Measurements from ENCODE around the gene PLXNA3. TPM values are rescaled to one million over a fixed set of nuclear protein-coding genes. Genes with fewer than 3 reads are reported as not detected.

Gene PLXNA3
- total RNA-seq, 1 donor from 2014 or later, result 85.1 TPM

- H3K27me3 Mint-ChIP-seq, result no peaks in the 10 kb centered on the region
- TF ChIP-seq, protein P1, sequence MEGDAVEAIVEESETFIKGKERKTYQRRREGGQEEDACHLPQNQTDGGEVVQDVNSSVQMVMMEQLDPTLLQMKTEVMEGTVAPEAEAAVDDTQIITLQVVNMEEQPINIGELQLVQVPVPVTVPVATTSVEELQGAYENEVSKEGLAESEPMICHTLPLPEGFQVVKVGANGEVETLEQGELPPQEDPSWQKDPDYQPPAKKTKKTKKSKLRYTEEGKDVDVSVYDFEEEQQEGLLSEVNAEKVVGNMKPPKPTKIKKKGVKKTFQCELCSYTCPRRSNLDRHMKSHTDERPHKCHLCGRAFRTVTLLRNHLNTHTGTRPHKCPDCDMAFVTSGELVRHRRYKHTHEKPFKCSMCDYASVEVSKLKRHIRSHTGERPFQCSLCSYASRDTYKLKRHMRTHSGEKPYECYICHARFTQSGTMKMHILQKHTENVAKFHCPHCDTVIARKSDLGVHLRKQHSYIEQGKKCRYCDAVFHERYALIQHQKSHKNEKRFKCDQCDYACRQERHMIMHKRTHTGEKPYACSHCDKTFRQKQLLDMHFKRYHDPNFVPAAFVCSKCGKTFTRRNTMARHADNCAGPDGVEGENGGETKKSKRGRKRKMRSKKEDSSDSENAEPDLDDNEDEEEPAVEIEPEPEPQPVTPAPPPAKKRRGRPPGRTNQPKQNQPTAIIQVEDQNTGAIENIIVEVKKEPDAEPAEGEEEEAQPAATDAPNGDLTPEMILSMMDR (conservative IDR thresholded peaks at IDR 0.05), result no peak
- no peak overlapping the region for H3K27ac Mint-ChIP-seq
- H3K9me3 Mint-ChIP-seq, result no peaks in the 10 kb centered on the region
- peaks cover 14% of the 10 kb centered on the region for H3K36me3 Mint-ChIP-seq
- H3K4me1 Mint-ChIP-seq (ENCODE audit: unreplicated experiment), result no peaks in the 10 kb centered on the region
- H3K4me3 Mint-ChIP-seq, result no peak overlapping the region
- no peak for DNase-seq (ENCODE audit: extremely low spot score, unreplicated experiment)
Measured at GRCh38 chrX:154506483-154507332, 48.6 kb downstream of the PLXNA3 start.

GRCh38 chrX:154507673-154508383 lies 49.7 kb downstream of the PLXNA3 start:
- Mint-ChIP-seq H3K27me3 (no peaks in the 10 kb centered on the region), H3K27ac (no peak overlapping the region), H3K4me1 (ENCODE audit: unreplicated experiment) (no peaks in the 10 kb centered on the region), H3K9me3 (no peaks in the 10 kb centered on the region), H3K36me3 (peaks cover 14% of the 10 kb centered on the region), H3K4me3 (no peak overlapping the region)
- TF ChIP-seq, protein P1 (conservative IDR thresholded peaks at IDR 0.05), result no peak
- DNase-seq (ENCODE audit: extremely low spot score, unreplicated experiment), result no peak

DNA sequence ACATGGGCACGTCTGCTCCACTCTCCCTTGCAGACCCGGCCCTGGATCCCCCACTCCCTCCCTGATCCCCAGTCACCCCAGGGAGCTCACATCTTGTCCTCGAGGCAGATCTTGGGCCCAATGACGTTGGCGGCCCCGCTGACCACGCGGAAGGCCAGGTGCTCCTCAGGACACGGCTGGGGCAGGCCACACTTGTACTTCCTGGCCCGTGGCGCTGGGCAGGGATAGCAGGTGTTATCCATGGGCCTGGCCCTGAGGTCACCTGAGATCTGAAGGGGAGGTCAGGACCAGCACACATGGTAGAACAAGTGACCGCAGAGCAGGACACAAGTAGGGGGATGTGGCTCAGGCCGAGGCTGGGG lies 50.3 kb downstream of the PLXNA3 start:
- TF ChIP-seq, protein P1 (conservative IDR thresholded peaks at IDR 0.05), result no peak
- Mint-ChIP-seq H3K27ac (no peak overlapping the region), H3K36me3 (peaks cover 14% of the 10 kb centered on the region), H3K27me3 (no peaks in the 10 kb centered on the region), H3K4me1 (ENCODE audit: unreplicated experiment) (no peaks in the 10 kb centered on the region), H3K4me3 (no peak overlapping the region), H3K9me3 (no peaks in the 10 kb centered on the region)
- no peak for DNase-seq (ENCODE audit: extremely low spot score, unreplicated experiment)

GRCh38 chrX:154509455-154509854 lies 51.4 kb downstream of the PLXNA3 start:
- H3K4me3 Mint-ChIP-seq, result no peak overlapping the region
- no peak for DNase-seq (ENCODE audit: extremely low spot score, unreplicated experiment)
- no peaks in the 10 kb centered on the region for H3K4me1 Mint-ChIP-seq (ENCODE audit: unreplicated experiment)
- H3K36me3 Mint-ChIP-seq, result peaks cover 20% of the 10 kb centered on the region
- TF ChIP-seq, protein P1 (conservative IDR thresholded peaks at IDR 0.05), result no peak
- peaks cover 6% of the 10 kb centered on the region for H3K9me3 Mint-ChIP-seq
- H3K27me3 Mint-ChIP-seq, result no peaks in the 10 kb centered on the region
- H3K27ac Mint-ChIP-seq, result no peak overlapping the region

DNA sequence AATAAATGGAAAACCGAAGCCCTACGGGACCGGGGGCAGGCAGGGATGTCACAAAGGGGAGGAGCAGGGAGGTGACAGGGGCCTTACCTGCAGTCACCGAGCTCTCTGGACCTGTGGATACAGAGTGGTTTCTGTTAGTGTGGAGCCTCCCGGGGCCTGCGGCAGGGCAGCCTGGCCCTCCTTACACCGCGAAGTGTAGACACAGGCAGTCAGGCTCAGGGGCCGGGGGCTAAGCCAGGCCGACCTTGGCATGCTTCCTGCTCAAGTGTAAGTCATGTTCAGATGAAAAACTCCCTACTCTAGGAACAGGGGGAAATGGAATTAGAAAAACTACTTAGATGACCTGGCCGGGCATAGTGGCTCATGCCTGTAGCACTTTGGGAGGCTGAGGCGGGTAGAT lies 53.7 kb downstream of the PLXNA3 start:
- H3K27ac Mint-ChIP-seq, result no peak overlapping the region
- no peak for DNase-seq (ENCODE audit: extremely low spot score, unreplicated experiment)
- TF ChIP-seq, protein P1 (conservative IDR thresholded peaks at IDR 0.05), result no peak
- H3K9me3 Mint-ChIP-seq, result peaks cover 6% of the 10 kb centered on the region
- H3K27me3 Mint-ChIP-seq, result no peaks in the 10 kb centered on the region
- H3K4me3 Mint-ChIP-seq, result no peak overlapping the region
- H3K4me1 Mint-ChIP-seq (ENCODE audit: unreplicated experiment), result peaks cover 5% of the 10 kb centered on the region
- peaks cover 20% of the 10 kb centered on the region for H3K36me3 Mint-ChIP-seq

Data from type B pancreatic cell (in vitro differentiated cells).